GM18909 (cell line): ENCODE results near the gene RPAP3.

Experiments
- ATAC-seq: cut with Tn5 transposase; IDR thresholded peaks from one replicate; pipeline ENCODE4 v1.9.1; 2021; ENCODE audit warnings: mild to moderate bottlenecking; ENCODE audit not compliant: unreplicated experiment, poor library complexity

The RPAP3 gene

GRCh38 chr12:47611906-47612305, 93.9 kb downstream of the RPAP3 start:
- no peak for ATAC-seq
